Neuronal stem cell (in vitro differentiated cells): ENCODE results near the gene CRIP3.
A peak's percentile ranks its signal among the peaks of the same experiment; 100 is the strongest.

Experiments used
- DNase-seq: peaks from one replicate; pipeline ENCODE4 v3.0.0-alpha.2; 2013; ENCODE audit warnings: low spot score
- H2AFZ ChIP-seq: one replicate; pipeline ENCODE4 v1.6.1; 2013; ENCODE audit warnings: mild to moderate bottlenecking, low read length, inconsistent platforms
- H2AK5ac ChIP-seq: 2 replicates; pipeline ENCODE4 v1.6.1; 2013; ENCODE audit warnings: low read depth, mild to moderate bottlenecking, inconsistent platforms, low read length, moderate library complexity, mixed read lengths
- H2BK120ac ChIP-seq: 2 replicates; pipeline ENCODE4 v1.6.1; 2013; ENCODE audit warnings: low read depth, mild to moderate bottlenecking, inconsistent platforms, low read length, moderate library complexity, mixed read lengths
- H2BK12ac ChIP-seq: one replicate; pipeline ENCODE4 v1.6.1; 2013; ENCODE audit warnings: low read length, inconsistent platforms
- H2BK15ac ChIP-seq: 2 replicates; pipeline ENCODE4 v1.6.1; 2013; ENCODE audit warnings: mild to moderate bottlenecking, low read length, inconsistent platforms, mixed read lengths
- H2BK5ac ChIP-seq: one replicate; pipeline ENCODE4 v1.6.1; 2013; ENCODE audit warnings: inconsistent platforms, mild to moderate bottlenecking, low read length, moderate library complexity
- H3K14ac ChIP-seq: one replicate; pipeline ENCODE4 v1.6.1; 2013; ENCODE audit warnings: low read length, inconsistent platforms
- H3K18ac ChIP-seq: 2 replicates; pipeline ENCODE4 v1.6.1; 2013; ENCODE audit warnings: low read length, inconsistent platforms
- H3K23ac ChIP-seq: 2 replicates; pipeline ENCODE4 v1.6.1; 2013; ENCODE audit warnings: low read depth, mild to moderate bottlenecking, mixed read lengths, low read length, inconsistent platforms; ENCODE audit not compliant: poor library complexity
- H3K27ac ChIP-seq: replicated peaks from 3 replicates; pipeline ENCODE4 v1.5.1; 2013; ENCODE audit warnings: low read length, inconsistent platforms
- H3K27me3 ChIP-seq, 3 experiments: 2 replicates each; pipeline ENCODE4 v1.6.1; 2013; ENCODE audit warnings: low read length in 3 of 3, mild to moderate bottlenecking in 2 of 3, inconsistent platforms in 1 of 3, low read depth in 1 of 3, mixed read lengths in 1 of 3, moderate library complexity in 1 of 3; ENCODE audit not compliant: control insufficient read depth in 3 of 3, insufficient read depth in 3 of 3
- H3K36me3 ChIP-seq, 2 donors: replicated peaks in 1 of 2; 2 replicates each; pipeline ENCODE4 v1.6.1; 2013; ENCODE audit warnings: low read length in 2 of 2; ENCODE audit not compliant: control insufficient read depth in 2 of 2, insufficient read depth in 2 of 2
- H3K4ac ChIP-seq: 2 replicates; pipeline ENCODE4 v1.6.1; 2013; ENCODE audit warnings: inconsistent platforms, mild to moderate bottlenecking, low read length, moderate library complexity
- H3K4me1 ChIP-seq, 2 donors: 1 replicate in 1 of 2; 2 replicates in 1 of 2; pipeline ENCODE4 v1.6.1; 2013; ENCODE audit warnings: low read length in 2 of 2, low read depth in 1 of 2; ENCODE audit not compliant: control insufficient read depth in 2 of 2, insufficient read depth in 1 of 2
- H3K4me2 ChIP-seq: one replicate; pipeline ENCODE4 v1.6.1; 2013; ENCODE audit warnings: mild to moderate bottlenecking, low read length, inconsistent platforms; ENCODE audit not compliant: insufficient read depth, poor library complexity, severe bottlenecking
- H3K4me3 ChIP-seq, 2 donors: 2 replicates each; pipeline ENCODE4 v1.5.1; 2013; ENCODE audit warnings: low read length in 2 of 2, mild to moderate bottlenecking in 2 of 2, inconsistent platforms in 1 of 2, moderate library complexity in 1 of 2
- H3K79me1 ChIP-seq: one replicate; pipeline ENCODE4 v1.6.1; 2013; ENCODE audit warnings: low read depth, mild to moderate bottlenecking, inconsistent platforms, low read length, moderate library complexity
- H3K9ac ChIP-seq: one replicate; pipeline ENCODE4 v1.6.1; 2013; ENCODE audit warnings: mild to moderate bottlenecking, low read depth, low read length, inconsistent platforms; ENCODE audit not compliant: poor library complexity
- H3K9me3 ChIP-seq, 2 donors: replicated peaks in 1 of 2; 2 replicates each; pipeline versions ENCODE3 to v1.6.1; 2013; ENCODE audit warnings: low read length in 2 of 2, mild to moderate bottlenecking in 2 of 2, inconsistent platforms in 1 of 2, low read depth in 1 of 2, mixed read lengths in 1 of 2, moderate library complexity in 1 of 2; ENCODE audit not compliant: control insufficient read depth in 2 of 2, insufficient read depth in 1 of 2
- H4K8ac ChIP-seq: one replicate; pipeline ENCODE4 v1.6.1; 2013; ENCODE audit warnings: low read depth, mild to moderate bottlenecking, inconsistent platforms, low read length, moderate library complexity
- H4K91ac ChIP-seq: one replicate; pipeline ENCODE4 v1.6.1; 2013; ENCODE audit warnings: low read length, low read depth, mild to moderate bottlenecking, inconsistent platforms; ENCODE audit not compliant: poor library complexity
- WGBS, 2 donors: extraction: QIAGEN DNeasy Blood & Tissue Kit; methylation state at CpG; one replicate each; pipeline ENCODE4 v1.1.7; 2013; ENCODE audit warnings: missing lambda C conversion rate in 2 of 2, mixed read lengths in 1 of 2; ENCODE audit not compliant: insufficient read length in 2 of 2, insufficient replicate concordance in 1 of 2; ENCODE audit errors: extremely low coverage in 2 of 2; 5-methylcytosine and 5-hydroxymethylcytosine counted together

The CRIP3 gene

GRCh38 chr6:43282636-43283513 lies 25.8 kb downstream of the CRIP3 start:
- Histone ChIP-seq H3K4me2 (no peak overlapping the region), H4K91ac (no peak overlapping the region), H3K27me3 (peaks cover 0 to 3% (median 0%) of the 10 kb centered on the region in 3 experiments), H3K14ac (peak overlapping the region; percentile 78), H4K8ac (no peak overlapping the region), H3K4me3 (no peak overlapping the region), H3K4ac (no peak overlapping the region), H3K27ac (no peak overlapping the region), H3K4me1 (peaks cover 10 to 15% of the 10 kb centered on the region in 2 donors), H2BK5ac (no peak overlapping the region), H3K36me3 (no peaks in the 10 kb centered on the region), H3K9ac (no peak overlapping the region), H2BK120ac (peak overlapping the region; percentile 14), H2AFZ (no peak overlapping the region), H3K9me3 (no peaks in the 10 kb centered on the region), H2BK12ac (no peak overlapping the region), H3K23ac (no peak overlapping the region), H2AK5ac (peak overlapping the region; percentile 2), H3K18ac (no peak overlapping the region), H3K79me1 (no peaks in the 10 kb centered on the region), H2BK15ac (peak overlapping the region; percentile 32)
- no peak for DNase-seq
- WGBS, 2 donors = no CpG with 5 or more reads among the region's 32 CpGs

- WGBS, 2 donors = no CpG with 5 or more reads among the region's 9 CpGs
- Histone ChIP-seq H3K79me1 (no peaks in the 10 kb centered on the region), H3K27me3 (peaks cover 0 to 3% (median 0%) of the 10 kb centered on the region in 3 experiments), H2BK15ac (no peak overlapping the region), H3K14ac (no peak overlapping the region), H4K91ac (no peak overlapping the region), H2BK12ac (no peak overlapping the region), H3K4ac (no peak overlapping the region), H3K9ac (no peak overlapping the region), H3K4me1 (peaks cover 14 to 20% of the 10 kb centered on the region in 2 donors), H2BK120ac (no peak overlapping the region), H3K4me3 (no peak overlapping the region), H3K23ac (no peak overlapping the region), H4K8ac (no peak overlapping the region), H2BK5ac (no peak overlapping the region), H3K4me2 (no peak overlapping the region), H2AK5ac (peak overlapping the region; percentile 2), H3K36me3 (no peaks in the 10 kb centered on the region), H3K27ac (no peak overlapping the region), H2AFZ (no peak overlapping the region), H3K9me3 (no peaks in the 10 kb centered on the region), H3K18ac (no peak overlapping the region)
- no peak for DNase-seq
Measured at GRCh38 chr6:43282060-43282459, 26.6 kb downstream of the CRIP3 start.

- no peak overlapping the region for H3K27ac ChIP-seq
- H3K14ac ChIP-seq = no peak overlapping the region
- no peak overlapping the region for H2BK120ac ChIP-seq
- H3K9ac ChIP-seq = no peak overlapping the region
- peak overlapping the region; percentile 8 for H2BK15ac ChIP-seq
- no peak overlapping the region for H4K91ac ChIP-seq
- no peaks in the 10 kb centered on the region for H3K36me3 ChIP-seq
- H3K4me1 ChIP-seq = peaks cover 24 to 30% of the 10 kb centered on the region in 2 donors
- H2BK5ac ChIP-seq = no peak overlapping the region
- no peak overlapping the region for H4K8ac ChIP-seq
- H3K23ac ChIP-seq = no peak overlapping the region
- H2BK12ac ChIP-seq = no peak overlapping the region
- no peak overlapping the region for H3K4me2 ChIP-seq
- H2AK5ac ChIP-seq = no peak overlapping the region
- no peak overlapping the region for H3K4ac ChIP-seq
- no CpG with 5 or more reads among the region's 2 CpGs for WGBS, 2 donors
- no peak for DNase-seq
- no peaks in the 10 kb centered on the region for H3K79me1 ChIP-seq
- H2AFZ ChIP-seq = no peak overlapping the region
- H3K18ac ChIP-seq = peak overlapping the region; percentile 19
- H3K4me3 ChIP-seq = no peak overlapping the region
- H3K9me3 ChIP-seq = no peaks in the 10 kb centered on the region
- peaks cover 0 to 15% (median 6%) of the 10 kb centered on the region in 3 experiments for H3K27me3 ChIP-seq
Measured at GRCh38 chr6:43280234-43280633, 28.4 kb downstream of the CRIP3 start.

- Histone ChIP-seq H2BK12ac (no peak overlapping the region), H2BK5ac (no peak overlapping the region), H3K4me1 (peaks cover 24 to 32% of the 10 kb centered on the region in 2 donors), H2AFZ (peak overlapping the region; percentile 34), H3K4me2 (no peak overlapping the region), H3K79me1 (no peaks in the 10 kb centered on the region), H2AK5ac (peak overlapping the region; percentile 34), H4K8ac (no peak overlapping the region), H3K9me3 (no peaks in the 10 kb centered on the region), H3K4ac (no peak overlapping the region), H4K91ac (no peak overlapping the region), H3K14ac (no peak overlapping the region), H2BK120ac (no peak overlapping the region), H3K9ac (no peak overlapping the region), H3K18ac (no peak overlapping the region), H3K36me3 (no peaks in the 10 kb centered on the region), H2BK15ac (no peak overlapping the region), H3K27ac (no peak overlapping the region), H3K27me3 (peaks cover 0 to 29% (median 18%) of the 10 kb centered on the region in 3 experiments), H3K23ac (no peak overlapping the region), H3K4me3 (no peak overlapping the region)
- DNase-seq = no peak
- WGBS, 2 donors = no CpG with 5 or more reads among the region's 4 CpGs
Measured at GRCh38 chr6:43278524-43279078, 30.0 kb downstream of the CRIP3 start.
